GM19463 (cell line): ENCODE measurements around the gene SPOP.

Experiments used
- ATAC-seq: cut with Tn5 transposase; IDR thresholded peaks from one replicate; pipeline ENCODE4 v1.9.1; 2021; ENCODE audit warnings: mild to moderate bottlenecking, moderate library complexity; ENCODE audit not compliant: unreplicated experiment

SPOP gene

DNA sequence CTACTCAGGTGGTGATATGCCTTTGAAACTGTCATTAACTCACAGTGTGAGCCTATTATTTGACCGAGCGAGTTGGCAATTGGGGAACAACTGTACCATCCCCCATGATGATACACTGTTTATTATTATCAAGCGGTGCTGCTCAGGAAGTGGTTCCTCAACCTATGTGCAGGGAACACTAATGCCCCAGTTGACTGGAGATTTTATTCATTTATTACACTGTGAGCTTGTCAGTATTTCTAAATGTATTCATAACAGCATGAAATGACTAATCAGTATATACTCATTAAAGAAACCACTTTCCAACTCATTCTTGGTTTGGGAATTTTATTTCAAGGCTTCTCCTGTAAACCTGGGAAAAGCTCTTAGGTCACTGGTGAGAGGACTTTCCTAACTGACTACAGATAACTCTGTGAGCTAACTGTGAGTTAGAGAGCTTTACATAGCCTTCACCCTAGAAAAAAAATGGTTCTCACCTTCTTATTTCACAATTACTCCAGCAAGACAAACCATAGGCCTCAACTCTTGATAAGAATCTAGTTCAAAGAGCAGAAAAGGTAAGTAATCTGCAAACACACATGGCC, 59.8 kb downstream of the SPOP start:
- no peak for ATAC-seq

GRCh38 chr17:49616601-49617131, 61.2 kb downstream of the SPOP start:
- ATAC-seq, result no peak

GRCh38 chr17:49616086-49616485, 61.8 kb downstream of the SPOP start:
- no peak for ATAC-seq

GRCh38 chr17:49613182-49613800, 64.6 kb downstream of the SPOP start:
- no peak for ATAC-seq

- no peak for ATAC-seq
Observed at GRCh38 chr17:49612726-49613125, 65.2 kb downstream of the SPOP start.

GRCh38 chr17:49610883-49611584, 66.9 kb downstream of the SPOP start:
- no peak for ATAC-seq

DNA sequence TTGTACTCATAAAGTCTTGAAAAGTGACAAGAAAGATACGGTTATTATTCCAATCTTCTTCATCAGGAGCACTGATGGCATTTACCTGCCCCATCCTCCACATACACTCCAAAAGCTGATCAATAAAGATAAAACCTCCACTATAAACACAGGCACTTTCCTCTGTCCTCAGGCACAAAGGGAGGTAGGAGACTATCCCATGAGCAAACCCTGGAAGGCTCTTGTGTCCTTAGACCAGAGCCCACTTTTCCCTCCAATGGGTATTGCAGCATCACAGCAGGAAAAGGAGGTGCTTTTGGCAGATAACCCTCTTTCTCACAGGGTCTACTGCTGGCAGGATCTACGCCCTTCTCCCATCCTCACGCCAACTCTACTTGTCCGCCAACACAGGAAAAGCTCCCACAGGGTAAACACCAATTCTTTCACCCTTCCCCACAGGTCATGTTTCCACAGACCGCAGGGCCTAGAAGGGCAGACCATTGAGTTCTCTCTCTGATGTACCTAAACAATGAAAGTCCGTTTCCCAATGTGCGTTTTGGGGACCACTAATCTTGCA, 73.5 kb downstream of the SPOP start:
- no peak for ATAC-seq

DNA sequence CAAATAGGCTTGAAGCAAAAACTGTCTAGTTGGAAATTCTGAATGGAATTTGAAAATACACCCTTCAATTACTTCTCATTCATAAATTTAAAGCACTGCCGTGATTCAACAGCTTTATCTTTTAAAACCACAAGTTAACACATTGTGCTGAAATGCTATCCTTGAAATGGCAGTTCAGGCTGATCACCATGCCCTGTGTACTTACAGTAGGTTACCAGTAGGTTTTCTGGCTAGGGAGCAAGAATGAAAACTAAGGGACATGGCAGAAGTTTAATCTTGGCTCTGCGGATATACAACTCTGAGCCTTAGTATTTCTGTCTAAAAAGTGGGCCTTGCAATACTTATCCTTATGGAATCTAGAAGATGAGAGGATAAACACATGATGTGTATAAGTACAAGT, 74.2 kb downstream of the SPOP start:
- no peak for ATAC-seq

DNA sequence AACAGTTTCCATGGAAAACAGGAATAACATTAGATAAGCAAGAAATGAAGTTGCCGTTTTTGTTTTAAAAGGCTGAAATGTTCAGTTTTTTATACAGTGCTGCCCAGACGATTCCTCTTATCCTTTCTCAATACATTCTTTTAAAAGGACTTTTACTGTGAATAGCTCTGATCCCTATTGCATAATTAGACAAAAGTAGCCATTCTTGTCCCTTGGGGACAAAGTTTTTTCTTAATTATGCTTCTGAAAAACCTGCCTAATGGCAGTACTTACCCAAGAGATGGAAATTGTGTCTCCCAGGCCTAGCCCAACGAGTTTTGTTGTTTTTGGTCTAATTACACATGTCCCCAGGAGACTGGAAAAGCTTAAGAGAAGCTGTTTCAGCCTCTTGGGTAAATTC, 74.7 kb downstream of the SPOP start:
- no peak for ATAC-seq

DNA sequence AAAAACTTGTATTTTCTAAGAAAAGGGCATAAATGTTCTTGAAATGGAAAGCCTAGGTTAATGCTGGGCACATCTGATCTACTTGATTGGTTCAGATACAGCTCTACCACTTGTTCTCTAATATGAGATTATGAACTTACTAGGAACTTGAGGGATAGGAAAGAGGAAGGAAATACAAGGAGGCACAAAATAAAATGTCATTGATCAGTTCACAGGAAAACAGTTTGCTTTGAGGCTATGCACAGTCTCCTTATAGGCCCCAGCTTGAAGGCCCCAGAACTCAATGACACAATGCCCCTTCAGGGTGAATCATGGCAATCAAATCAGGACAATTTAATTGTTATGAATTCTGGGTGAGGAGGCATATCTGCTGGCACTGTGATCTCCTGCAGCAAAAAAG, 75.1 kb downstream of the SPOP start:
- ATAC-seq, result no peak

DNA sequence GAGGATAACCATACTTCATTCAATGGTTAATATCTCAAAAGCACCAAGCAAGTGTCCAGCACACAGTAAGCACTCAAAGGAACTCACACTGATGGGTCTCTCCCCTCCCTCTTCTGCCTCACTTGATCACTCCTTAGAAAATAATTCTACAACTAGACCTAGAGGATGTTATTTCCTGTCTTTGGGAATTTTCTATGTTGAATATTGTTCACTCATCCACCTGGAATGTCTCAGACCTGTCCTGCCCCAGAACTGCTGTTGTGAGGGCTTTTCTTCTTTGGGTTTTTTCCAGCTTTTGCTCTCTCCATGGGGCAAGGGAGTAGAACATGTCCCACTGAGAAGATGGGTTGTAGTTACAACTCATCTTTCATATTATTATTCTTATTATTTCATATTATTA, 76.9 kb downstream of the SPOP start:
- ATAC-seq, result no peak

DNA sequence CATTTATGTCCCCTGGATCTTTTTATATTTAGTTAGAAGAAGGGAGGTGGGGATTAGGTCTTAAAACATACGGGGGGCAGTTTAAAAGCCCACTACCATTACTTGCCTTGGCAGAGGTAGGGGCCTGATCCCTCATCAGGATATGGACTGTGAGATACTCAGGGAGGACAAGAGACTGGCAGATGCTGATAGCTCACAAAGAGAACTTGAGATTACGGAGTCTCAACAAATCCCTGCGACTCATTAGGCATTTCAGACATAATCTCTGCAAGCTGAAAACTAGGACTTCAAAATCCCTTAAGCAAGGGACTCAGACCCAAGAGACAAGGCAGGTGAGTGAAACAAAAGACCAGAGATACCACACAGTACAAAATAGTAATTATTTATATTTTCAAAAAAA, 79.0 kb downstream of the SPOP start:
- ATAC-seq, result no peak

- no peak for ATAC-seq
Observed at GRCh38 chr17:49597928-49598655, 79.8 kb downstream of the SPOP start.

DNA sequence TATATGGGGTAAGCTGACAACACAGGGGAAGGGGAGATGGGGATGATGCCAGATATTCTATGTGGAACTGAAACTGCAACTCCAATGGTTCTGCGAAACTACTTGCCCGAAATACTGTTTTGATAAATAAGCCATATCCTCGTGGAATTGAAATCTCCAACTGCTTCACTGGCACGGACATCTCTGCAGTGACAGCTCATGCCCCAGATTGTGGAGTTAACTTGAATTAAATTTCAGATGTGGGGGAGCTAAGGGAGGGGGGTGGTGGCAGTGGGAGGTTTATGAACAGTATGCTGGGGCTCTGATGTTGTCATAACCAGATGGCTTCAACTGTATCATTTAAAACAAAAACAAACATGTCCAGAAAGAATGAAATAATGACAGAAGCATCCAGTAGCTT, 80.5 kb downstream of the SPOP start:
- no peak for ATAC-seq

GRCh38 chr17:49596613-49597244, 81.2 kb downstream of the SPOP start:
- no peak for ATAC-seq

DNA sequence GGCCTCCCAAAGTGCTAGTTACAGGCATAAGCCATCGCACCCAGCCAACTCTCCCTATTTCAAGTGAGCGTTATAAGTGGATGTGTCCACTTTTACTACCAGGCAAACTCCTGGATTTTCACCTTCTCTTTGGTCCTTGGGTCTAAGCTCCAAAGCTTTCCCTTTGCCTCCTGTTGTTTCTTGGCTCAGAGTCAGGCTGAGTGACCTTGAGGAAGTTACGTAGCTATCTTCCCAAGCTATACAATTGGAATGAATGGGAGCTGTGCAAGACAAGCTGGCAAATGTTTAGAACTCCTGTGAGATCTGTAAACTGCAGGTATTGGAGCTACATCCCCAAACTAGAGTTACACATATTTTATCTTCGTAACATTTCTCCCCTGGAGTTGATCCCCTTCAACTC, 81.9 kb downstream of the SPOP start:
- no peak for ATAC-seq

DNA sequence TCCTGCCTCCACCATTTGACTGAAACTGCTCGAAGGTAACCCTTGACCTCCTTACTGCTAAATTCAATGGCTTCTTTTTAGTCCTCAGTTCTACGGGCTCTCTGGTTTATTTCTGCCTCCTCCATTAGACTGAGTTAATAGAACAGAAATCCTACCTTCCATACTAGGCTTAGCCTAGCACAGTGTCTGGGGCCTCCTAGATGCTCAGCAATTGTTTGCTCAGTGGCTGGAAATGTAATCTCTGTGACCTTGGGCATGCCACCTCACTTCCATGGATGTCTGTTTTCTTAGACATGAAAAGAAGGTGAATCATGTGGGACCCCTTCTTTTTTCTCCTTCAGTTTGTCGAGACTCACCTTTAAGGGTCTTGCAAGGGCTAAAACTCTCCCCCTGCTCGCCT, 82.6 kb downstream of the SPOP start:
- ATAC-seq, result no peak

DNA sequence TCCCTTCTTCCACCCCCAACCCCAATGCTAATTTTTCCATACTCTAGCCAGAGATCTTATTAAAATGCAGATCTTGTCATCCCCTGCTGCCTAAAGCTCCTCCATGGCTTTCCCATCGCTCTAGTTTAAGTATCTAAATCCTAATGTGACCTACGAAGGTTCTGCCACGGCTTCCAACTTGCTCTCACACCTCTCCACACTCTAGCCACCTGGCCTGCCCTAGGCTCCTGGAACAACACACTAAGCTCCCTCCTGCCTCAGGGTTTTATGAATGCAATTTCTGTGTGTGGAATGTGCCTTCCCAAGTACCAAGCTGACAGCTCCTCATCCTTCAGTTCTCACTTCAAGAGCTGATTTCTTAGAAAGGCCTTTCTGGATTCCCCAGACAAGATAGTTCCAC, 85.6 kb downstream of the SPOP start:
- no peak for ATAC-seq

DNA sequence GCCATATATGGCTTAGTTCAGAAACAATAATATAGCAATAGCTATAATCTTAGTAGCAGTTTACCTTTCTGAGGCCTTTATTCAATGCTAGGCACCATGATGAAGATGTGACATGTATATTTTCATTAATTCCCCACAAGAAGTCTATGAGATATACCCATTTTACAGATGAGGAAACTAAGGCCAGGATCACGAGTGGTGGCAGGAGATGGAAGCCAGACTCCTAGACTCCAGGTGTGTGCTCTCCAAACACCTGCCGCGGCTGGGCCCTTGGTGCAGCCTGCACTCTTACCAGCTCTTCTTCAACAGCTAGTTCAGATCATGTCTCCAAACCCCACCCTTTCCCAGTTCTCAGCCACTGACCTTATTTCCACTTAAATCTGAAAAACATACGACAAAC, 87.0 kb downstream of the SPOP start:
- no peak for ATAC-seq

GRCh38 chr17:49589577-49589927, 88.3 kb downstream of the SPOP start:
- no peak for ATAC-seq
